ENCODE data around the gene MRPL42. TPM values are rescaled to one million over a fixed set of nuclear protein-coding genes. Genes with fewer than 3 reads are reported as not detected.

The MRPL42 gene
- total and polyA plus RNA-seq, 10 donors = 17.9 to 56.8 (median 44.2) TPM

- Histone ChIP-seq H3K9me3 (no peaks in the 10 kb centered on the region), H3K36me3 (no peaks in the 10 kb centered on the region), H3K4me1 (no peaks in the 10 kb centered on the region), H3K4me3 (no peak overlapping the region), H3K27ac (no peak overlapping the region), H3K27me3 (replicated peaks in 1 of 7) (no peaks in the 10 kb centered on the region)
- no peak for DNase-seq
- intact Hi-C loops (cut with DNase I; ENCODE audit: low total_unique reads) = no loop called here
- 73 to 85% (median 77%) methylated on average over 10 of the region's 10 CpGs for WGBS, 5 donors
- TF ChIP-seq CTCF (IDR thresholded peaks at IDR 0.05 in 8 of 11, conservative IDR thresholded peaks at IDR 0.05 in 3 of 11) (no peak), POLR2AphosphoS5 (IDR thresholded peaks at IDR 0.05) (no peak), POLR2A (IDR thresholded peaks at IDR 0.05) (no peak)
These were observed 57.2 kb downstream of the MRPL42 start for GRCh38 chr12:93524386-93525133.

GRCh38 chr12:93526786-93527428 lies 59.6 kb downstream of the MRPL42 start:
- TF ChIP-seq POLR2A (IDR thresholded peaks at IDR 0.05) (no peak), POLR2AphosphoS5 (IDR thresholded peaks at IDR 0.05) (no peak), CTCF (IDR thresholded peaks at IDR 0.05 in 8 of 11, conservative IDR thresholded peaks at IDR 0.05 in 3 of 11) (no peak)
- H3K9me3 ChIP-seq = no peaks in the 10 kb centered on the region
- intact Hi-C loops (cut with DNase I; ENCODE audit: low total_unique reads) = no loop called here
- no peak overlapping the region for H3K27ac ChIP-seq
- no peak overlapping the region for H3K4me3 ChIP-seq
- no peaks in the 10 kb centered on the region for H3K36me3 ChIP-seq
- DNase-seq = no peak
- H3K27me3 ChIP-seq (replicated peaks in 1 of 7) = no peaks in the 10 kb centered on the region
- 62 to 93% (median 83%) methylated on average over 4 of the region's 4 CpGs for WGBS, 5 donors
- peaks cover 0 to 9% (median 0%) of the 10 kb centered on the region in 6 donors for H3K4me1 ChIP-seq

- no peaks in the 10 kb centered on the region for H3K36me3 ChIP-seq
- no peaks in the 10 kb centered on the region for H3K9me3 ChIP-seq
- WGBS, 5 donors = 18 to 44% (median 24%) methylated on average over 5 of the region's 5 CpGs
- H3K4me1 ChIP-seq = peaks cover 0 to 9% (median 0%) of the 10 kb centered on the region in 6 donors
- no peak for DNase-seq
- H3K27ac ChIP-seq = peak overlapping the region in 1 of 8 donors; percentile 1
- intact Hi-C loops (cut with DNase I; ENCODE audit: low total_unique reads) = no loop called here
- H3K4me3 ChIP-seq = no peak overlapping the region
- TF ChIP-seq CTCF (IDR thresholded peaks at IDR 0.05 in 8 of 11, conservative IDR thresholded peaks at IDR 0.05 in 3 of 11) (no peak), POLR2AphosphoS5 (IDR thresholded peaks at IDR 0.05) (no peak), POLR2A (IDR thresholded peaks at IDR 0.05) (no peak)
- no peaks in the 10 kb centered on the region for H3K27me3 ChIP-seq (replicated peaks in 1 of 7)
These were observed 63.0 kb downstream of the MRPL42 start for GRCh38 chr12:93530358-93530757.

- H3K4me1 ChIP-seq = peaks cover 0 to 27% (median 7%) of the 10 kb centered on the region in 6 donors
- no peaks in the 10 kb centered on the region for H3K36me3 ChIP-seq
- H3K27ac ChIP-seq = no peak overlapping the region
- intact Hi-C loops (cut with DNase I; ENCODE audit: low total_unique reads) = no loop called here
- TF ChIP-seq POLR2AphosphoS5 (IDR thresholded peaks at IDR 0.05) (no peak), POLR2A (IDR thresholded peaks at IDR 0.05) (no peak), CTCF (IDR thresholded peaks at IDR 0.05 in 8 of 11, conservative IDR thresholded peaks at IDR 0.05 in 3 of 11) (no peak)
- 80 to 92% (median 90%) methylated on average over 5 of the region's 5 CpGs for WGBS, 5 donors
- H3K27me3 ChIP-seq (replicated peaks in 1 of 7) = no peaks in the 10 kb centered on the region
- no peaks in the 10 kb centered on the region for H3K9me3 ChIP-seq
- DNase-seq = no peak
- no peak overlapping the region for H3K4me3 ChIP-seq
These were observed 66.0 kb downstream of the MRPL42 start for GRCh38 chr12:93533310-93533709.
